Cardiac septum (tissue), 1 donor: Measurements from ENCODE around the gene MRPS2. TPM values are rescaled to one million over a fixed set of nuclear protein-coding genes. Genes with fewer than 3 reads are reported as not detected.
"Not testable (repeated sequence)": the region's sequence is repeated elsewhere in the genome, so short reads cannot be mapped to it uniquely, and the experiment has no call there.

Experiments used
- DNase-seq: peaks from one replicate; pipeline ENCODE4 v3.0.0-alpha.2; 2020; ENCODE audit warnings: low spot score
- intact Hi-C: fragments of 100-400 bp; cut with DNase I; formaldehyde crosslinking; loops from one replicate; pipeline ENCODE4 v1.14.0; 2022
- long read RNA-seq: library from polyadenylated mRNA; unstranded; transcript quantifications from one replicate; pipeline ENCODE4 v2.0.0, GENCODE V29; 2021
- total RNA-seq: library from RNA; stranded (reverse); fragmentation: NEBNext Ultra II Directional; extraction: Animal tissue kit (Norgen Biotek cat#: 25700); gene quantifications from one replicate; pipeline ENCODE4 v1.2.1, GENCODE V29; 2021
- donor health status: DM: no; HTN: no; CAD: no.

MRPS2 gene
- total RNA-seq: 37.2 TPM
- long read RNA-seq, transcript MRPS2-201 (4 exons, 1,510 nt): major isoform, 55 of 60 reads
- long read RNA-seq, partial matches to known transcripts: 1 of 60 reads
- long read RNA-seq, other reads (novel, unspliced or antisense): 3 of 60 reads

DNA sequence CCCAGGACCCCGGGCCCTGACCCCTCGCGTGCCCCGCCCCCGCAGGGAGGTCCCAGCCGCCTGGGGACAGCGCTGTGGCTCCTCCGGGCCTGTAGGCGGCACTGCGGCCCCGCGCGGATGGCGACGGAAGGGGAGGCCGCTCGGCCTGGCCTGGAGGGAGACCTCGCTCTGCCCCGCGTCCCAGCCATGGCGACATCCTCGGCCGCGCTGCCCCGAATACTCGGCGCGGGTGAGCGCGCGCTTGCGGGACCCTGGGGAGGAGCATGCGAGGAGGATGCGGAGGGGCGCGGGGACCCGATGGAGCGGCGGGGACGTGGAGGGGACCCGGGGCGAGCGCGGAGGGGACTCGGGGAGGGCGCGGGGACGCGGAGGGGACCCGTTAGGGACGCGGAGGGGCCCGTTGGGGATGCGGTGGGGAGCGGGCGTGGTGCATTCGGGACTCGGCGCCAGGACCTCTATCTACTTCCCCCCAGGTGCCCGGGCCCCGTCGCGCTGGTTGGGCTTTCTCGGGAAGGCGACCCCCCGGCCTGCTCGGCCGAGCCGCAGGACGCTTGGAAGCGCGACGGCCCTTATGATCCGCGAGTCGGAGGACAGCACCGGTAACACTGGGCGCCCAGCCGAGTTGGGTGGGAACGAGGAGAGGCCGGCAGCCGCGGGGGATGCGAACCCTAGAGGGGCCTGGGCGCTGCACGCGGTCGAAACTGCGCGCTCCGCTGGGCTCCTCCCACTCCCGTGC lies at the start of gene MRPS2:
Gene MRPS2 (plus strand): TSS at position 158 of the 736 bp plus-strand sequence. CDS start 29 bp downstream, at position 187.
- intact Hi-C loops: no loop called here
- peak; percentile 92 for DNase-seq

DNA sequence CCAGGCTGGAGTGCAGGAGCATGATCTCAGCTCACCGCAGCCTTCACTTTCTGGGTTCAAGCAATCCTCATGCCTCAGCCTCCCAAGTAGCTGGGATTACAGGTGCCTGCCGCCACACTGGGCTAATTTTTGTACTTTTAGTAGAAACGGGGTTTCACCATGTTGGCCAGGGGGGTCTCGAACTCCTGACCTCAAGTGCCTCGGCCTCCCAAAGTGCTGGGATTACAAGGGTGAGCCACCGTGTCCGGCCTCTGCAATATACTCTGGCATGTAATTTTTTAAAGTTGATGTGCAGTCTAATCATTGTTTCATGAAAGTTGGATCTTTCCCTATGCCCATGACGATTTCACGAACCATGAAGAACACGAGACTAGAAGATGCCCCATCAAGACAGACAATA lies 49.5 kb upstream of the MRPS2 start:
- no peak for DNase-seq
- intact Hi-C loops: no loop called here

DNA sequence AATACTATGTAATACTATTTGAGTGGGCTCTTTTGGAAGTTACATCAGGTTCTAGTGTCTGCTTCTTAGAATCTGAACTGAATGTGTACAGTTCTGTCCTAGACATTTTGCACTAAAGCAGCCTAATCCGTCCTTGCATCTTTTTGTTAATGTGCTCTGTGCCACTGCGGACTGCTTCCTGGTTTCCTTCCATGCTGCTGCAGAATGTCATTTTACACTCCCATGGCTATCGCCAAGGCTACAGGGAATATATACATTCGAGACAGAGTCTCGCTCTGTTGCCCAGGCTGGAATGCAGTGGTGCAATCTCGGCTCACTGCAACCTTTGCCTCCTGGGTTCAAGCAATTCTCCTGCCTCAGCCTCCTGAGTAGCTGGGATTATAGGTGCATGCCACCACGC lies 48.6 kb upstream of the MRPS2 start:
- intact Hi-C loops, DNase-seq: not testable (repeated sequence)

DNA sequence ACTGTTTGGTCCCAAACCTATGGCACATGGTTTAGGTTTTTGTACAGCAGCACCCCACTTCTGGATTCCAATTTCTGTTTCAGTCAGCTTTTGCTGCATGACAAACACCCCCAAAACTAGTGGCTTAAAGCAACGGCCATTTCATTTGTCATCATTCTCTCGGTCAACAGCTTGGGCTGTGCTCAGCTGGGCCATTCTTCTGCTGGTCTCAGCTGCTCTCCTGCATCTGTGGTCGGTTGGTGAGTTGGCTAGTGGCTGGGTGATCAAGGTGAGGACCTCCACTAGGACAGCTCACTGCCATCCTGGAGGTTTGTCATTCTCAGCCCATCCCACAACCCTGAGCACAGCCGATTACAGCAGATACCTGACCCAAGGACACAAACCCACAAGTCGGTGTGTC lies 45.7 kb upstream of the MRPS2 start:
- intact Hi-C loops: no loop called here
- no peak for DNase-seq

DNA sequence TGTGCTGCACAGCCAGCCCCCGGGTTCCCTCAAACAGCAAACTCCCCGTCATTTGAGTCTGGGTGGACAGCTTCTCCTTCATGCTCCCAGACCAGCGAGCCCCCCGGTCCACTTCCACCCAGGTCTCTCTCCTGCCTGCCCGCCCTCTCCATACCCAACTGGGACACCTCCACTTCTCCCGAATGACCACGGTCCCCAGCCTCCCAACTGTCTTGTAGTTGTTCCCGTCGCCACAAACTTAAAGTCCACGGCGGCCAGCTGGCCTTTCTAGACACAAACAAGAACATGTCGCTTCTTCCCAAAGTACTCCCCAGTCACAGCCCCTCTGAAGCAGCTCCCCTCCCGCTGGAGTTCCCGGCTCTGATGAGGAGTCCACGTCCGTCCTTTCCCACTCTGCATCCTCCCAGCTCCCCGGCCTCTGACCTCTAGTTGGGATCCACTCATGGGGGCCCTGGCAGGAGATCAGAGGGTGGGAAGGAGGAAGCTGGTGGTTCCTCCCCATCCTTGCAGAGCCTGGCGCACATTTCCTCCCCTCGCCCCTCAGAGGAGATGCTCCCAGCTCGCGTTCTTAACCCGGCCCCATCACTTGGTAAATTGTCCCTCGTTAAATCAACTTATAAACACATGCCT lies 45.0 kb upstream of the MRPS2 start:
- intact Hi-C loops: no loop called here
- no peak for DNase-seq

DNA sequence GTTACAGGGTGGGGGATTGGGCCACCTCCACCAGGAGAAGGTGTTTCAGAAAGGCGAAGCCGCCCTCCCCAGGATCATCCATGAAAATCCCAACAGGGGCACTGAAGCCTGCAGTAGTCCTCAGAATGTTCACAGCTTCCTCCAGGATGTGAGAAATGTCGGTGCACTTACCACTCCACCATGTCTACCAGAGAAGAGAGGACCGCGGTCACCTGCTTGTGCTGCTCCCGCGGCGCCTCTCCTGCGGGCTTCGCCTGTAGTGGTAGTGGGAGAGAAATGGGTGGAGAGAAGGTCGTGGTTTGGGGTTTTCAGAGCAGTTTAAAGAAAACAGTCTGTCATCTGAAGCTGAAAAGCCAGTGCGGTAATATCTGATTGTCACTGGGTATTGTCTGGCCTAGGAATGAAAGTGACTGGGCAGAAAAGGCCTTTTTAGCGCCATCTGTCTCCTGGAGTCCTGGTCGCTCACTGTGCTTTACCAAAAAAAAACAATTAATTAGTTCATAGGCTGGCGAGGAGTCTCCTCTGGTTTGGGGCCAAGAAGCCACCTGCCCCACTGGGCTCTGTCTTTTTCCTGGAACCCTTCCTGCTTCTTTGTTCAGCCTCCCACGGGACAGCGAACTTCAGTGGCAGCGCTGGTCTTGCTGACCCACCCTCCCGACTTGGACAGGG lies 43.9 kb upstream of the MRPS2 start:
- intact Hi-C loops: no loop called here
- no peak for DNase-seq

DNA sequence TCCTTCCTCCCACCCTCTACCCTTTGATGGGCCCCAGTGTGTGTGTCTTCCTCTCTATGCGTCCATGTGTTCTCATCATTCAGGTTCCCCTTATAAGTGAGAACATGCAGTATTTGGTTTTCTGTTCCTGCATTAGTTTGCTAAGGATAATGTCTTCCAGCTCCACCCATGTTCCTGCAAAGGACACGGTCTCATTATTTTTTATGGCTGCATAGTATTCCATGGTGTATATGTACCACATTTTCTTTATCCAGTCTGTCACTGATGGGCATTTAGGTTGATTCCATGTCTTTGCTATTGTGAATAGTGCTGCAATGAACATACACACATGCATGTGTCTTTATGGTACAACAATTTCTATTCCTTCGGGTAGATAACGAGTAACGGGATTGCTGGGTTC lies 42.0 kb upstream of the MRPS2 start:
- intact Hi-C loops, DNase-seq: not testable (repeated sequence)

DNA sequence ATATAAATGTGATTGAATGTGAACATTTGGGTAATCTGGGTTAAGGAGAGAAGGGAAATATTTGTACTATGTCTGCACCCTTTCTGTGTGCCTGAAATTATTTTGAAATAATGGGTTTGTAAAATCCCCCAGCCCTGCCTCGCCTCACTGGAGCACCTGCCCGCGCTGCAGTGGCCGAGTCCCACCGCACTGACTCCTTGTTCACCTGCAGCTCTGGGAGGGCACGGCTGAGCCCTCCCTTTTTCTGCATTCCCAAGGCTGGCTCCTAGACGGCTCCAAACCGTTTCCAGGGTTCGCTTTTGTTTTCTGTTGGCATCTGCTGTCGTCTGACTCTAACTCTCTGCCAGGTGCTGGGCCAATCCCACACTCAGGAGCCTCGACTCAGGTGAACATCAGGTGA lies 38.5 kb upstream of the MRPS2 start:
- no peak for DNase-seq
- intact Hi-C loops: no loop called here

DNA sequence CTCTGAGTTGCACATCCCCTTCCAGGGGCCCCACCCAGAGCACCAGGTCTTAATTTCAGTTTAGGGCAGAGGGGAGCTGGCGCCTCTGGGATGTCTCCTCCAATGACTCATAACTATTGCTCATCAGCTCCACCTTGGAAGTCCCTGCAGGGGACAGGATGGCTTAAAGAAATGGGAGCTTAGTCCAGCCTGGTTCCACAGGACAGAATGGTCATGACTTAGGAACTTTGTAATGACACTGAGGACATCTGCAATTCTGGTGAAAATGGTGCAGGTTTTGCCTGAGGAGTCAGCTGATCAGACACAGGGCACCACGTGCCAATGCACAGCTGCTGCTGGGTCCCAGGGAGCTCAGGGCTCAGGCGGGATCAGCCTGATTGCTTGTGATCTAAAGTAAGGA lies 37.3 kb upstream of the MRPS2 start:
- DNase-seq: no peak
- intact Hi-C loops: no loop called here

DNA sequence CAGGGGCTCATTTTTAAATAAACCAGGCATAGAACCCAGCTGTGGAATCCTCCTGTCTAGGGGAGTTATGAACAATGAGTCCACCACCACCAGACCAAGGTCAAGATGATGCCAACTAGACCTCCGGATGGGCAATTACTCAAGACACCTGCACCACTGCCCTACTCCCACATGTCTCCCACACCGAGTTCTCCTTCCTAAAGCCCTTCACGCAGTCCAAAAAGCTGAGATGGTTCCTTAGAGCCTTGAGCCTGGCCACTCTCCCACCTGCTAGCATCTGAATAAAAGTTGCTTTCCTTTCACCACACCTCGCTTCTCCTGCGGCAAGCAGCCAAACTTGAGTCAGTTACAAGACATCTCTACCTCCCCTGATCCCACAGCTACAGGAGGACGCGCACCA lies 36.3 kb upstream of the MRPS2 start:
- no peak for DNase-seq
- intact Hi-C loops: no loop called here

DNA sequence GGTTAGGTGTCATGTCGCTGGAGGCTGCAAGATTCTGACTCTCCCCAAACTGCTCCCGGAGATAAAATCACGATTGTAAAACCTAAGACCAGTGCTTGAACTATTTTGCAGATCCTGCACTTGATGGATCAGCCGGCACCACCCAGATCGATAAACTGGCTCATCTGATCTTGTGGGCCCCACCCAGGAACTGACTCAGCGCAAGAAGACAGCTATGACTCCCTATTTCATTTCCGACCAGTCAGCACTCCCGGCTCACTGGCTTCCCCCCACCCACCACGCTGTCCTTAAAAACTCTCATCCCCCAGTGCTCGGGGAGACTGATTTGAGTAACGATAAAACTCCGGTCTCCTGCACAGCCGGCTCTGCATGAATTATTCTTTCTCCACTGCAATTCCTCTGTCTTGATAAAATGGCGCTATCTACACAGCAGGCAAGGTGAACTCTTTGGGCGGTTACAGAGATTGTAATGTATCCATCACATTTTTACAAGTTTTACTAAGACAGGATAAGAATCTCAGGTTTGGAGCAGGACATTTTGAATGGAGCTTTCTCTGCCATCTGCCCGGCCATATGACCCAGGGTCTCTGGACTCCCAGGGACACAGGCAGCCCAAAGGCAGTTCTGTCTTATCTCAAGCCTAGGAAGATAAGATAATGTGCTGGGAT lies 31.5 kb upstream of the MRPS2 start:
- intact Hi-C loops: no loop called here
- no peak for DNase-seq

DNA sequence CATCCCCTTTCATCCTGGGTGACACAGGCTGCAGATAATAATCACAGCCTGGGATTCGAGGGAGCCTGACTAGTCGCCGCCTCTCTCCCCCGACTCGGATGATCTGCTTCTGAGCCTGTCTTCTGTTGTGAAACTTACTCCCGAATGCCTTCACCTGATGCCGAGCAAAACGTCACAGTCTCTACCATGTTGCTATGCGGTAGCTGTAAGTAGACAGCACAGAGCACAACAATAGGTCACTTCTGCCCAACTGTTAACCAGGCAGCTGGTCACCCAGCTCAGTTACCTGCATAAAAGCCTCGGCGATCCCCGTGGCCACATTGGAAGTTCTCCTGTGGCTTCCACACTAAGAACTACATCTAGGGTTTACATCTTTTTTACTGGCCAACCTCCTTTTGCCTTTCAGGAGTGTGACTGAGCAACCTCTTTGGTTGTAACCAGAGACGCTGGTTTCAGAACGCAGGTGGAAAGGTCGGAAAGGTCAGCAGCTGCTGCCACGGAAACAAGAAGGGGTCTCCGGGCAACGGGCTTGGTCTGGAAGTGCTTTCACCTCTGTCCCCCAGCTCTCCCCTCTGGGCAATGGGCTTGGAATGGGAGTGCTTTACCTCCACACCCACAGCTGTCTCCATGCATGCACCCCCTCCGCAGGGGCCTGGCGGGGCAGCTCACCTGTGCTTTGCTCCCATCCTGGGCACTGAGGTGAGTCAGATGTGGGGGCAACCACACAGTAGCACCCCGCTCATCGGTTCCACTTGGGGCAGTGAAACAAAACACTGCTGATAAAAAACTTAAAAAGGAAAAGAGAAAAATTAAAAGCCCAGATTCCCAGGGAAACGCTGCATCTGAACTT lies 28.5 kb upstream of the MRPS2 start:
- intact Hi-C loops: no loop called here
- DNase-seq: no peak

DNA sequence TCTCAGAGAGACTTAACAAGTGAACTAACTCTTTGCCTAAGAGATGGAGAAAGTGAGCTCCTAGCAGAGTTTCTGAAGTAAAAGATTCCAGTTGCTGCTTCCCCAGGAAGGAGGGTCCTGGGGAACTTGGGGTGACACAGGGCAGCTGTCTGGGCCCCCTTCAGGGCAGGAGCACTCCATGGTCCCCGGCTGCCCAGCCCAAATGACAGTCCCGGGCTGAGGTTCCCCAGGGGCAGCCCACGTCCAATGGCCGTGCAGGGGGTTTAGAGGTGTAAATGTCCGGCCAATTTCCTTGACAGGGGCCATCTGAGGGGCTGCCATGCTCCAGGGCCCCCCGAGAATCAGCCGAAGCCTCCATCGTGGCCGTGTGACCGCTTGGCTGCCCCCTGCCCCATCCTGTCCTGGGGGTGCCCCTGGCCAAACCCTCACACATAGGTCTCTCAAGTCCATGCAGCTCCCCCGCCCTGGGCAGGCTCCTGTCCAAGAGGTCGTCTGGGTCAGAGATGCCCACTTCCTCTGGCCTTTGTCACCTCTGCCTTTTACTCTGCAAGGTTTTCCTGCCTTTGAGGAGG lies 26.4 kb upstream of the MRPS2 start:
- intact Hi-C loops: no loop called here
- no peak for DNase-seq

DNA sequence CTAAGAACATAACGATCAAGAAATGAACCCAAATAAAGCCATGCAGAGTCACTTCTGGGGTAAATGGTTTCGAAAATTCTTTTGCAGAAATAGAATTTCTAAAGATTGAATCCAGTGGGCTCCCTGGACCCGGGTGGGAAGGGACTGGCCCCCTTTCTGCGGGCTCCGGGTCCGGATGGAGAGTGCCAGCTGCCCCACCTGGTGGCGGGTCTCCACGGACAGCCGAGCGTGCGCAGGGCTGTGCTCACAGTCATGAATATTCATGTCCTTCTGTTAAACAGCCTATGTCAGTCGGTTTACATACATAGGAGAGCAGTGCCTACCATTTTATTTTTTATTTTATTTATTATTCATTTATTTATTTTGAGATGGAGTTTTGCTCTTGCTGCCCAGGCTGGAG lies 25.6 kb upstream of the MRPS2 start:
- no peak for DNase-seq
- intact Hi-C loops: no loop called here

DNA sequence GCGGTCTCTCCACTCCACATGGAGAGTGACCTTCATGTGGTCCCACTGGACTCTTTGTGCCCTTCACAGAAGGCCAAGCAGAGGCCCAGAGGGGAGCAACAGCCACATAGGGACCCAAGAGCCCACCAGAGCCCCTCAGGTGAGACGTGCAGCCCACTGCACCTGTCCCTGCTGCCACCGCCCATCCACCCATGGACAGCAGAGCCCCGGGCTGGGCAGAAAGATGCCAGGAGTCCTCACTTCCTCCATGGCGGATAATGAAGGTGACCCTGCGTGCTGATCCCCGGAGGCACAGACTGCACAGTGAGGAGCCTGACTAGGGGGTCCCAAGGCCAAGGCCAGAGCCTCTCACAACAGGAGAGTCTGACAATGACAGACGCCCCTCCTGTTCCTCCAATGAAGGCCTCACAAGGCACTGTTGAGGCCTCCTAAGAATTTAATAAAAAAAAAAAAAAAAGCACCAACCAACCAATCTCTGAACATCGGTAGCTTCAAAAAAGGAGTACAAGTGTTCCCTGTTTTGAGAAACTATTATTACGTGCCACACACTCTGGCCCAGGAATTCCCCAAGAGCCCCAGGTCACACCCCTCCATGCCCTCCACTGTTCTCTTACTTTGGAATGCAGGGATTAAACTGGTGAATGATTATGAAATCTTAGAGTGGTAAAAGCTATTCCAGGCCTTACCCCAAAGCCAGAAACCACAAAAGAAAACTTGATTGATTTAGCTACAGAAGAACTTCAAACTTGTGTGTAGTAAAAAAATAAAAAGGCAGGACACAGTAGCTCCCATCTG lies 23.7 kb upstream of the MRPS2 start:
- DNase-seq: no peak
- intact Hi-C loops: no loop called here

DNA sequence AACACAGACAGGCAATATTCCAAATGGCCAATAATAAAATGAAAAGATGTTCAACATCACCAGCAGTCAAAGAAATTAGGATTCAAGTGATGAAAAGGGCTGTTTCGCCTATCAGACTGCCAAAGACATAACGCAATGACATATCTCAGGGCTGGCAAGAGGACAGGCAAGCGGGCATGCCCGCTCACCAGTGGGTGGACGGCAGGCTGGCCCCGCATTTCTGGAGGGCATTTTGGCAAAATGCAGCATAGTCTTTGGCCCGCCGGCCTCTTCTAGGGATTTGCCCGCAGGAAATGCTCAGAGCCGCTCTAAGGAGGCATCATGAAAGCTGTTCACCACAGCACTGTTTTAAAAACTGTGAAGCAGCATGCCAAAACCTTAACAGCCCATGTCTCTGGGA lies 22.3 kb upstream of the MRPS2 start:
- no peak for DNase-seq

DNA sequence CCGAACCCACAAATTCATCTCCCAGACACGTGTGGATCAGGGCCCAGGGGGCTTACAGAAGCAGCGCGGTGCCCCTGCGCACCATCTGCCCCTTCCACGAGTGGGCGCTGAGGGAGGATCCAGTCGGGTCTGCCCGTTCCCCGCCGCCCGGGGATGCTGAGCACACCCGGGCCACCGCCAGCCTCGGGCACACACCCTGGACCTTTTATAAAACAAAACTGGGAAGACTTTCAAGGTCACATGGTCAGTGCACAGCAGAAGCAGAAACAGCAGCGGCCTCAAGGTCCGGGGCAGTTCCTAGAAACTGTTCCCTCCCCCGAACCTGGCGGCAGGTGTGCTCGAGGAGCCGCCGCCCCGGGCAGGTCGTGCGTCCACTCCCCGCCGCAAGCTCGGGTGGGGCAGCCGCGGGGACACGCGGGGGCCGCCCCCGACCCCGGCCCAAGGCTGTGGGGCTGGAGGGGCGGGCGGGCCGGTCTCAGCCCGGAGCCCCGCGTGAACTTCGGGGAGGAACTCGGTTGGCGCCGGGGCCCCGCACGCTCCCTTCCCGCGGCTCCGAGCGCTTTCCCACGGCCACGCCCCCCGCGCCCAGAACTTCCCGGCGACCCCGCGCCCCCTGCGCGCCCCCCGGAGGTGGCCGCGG lies 21.5 kb upstream of the MRPS2 start:
- intact Hi-C loops: no loop called here
- DNase-seq: no peak

More for the DNA sequence above, 22.3 kb upstream of the MRPS2 start:
- intact Hi-C loops: no loop called here
